HUES64 (cell line): ENCODE data around the gene SMIM38.

Experiments
- H3K27ac ChIP-seq: 2 replicates; pipeline ENCODE4 v1.7.0; 2013; ENCODE audit warnings: low read depth, low read length, inconsistent platforms
- H3K27me3 ChIP-seq: 2 replicates; pipeline ENCODE4 v1.6.1; 2013; ENCODE audit warnings: mild to moderate bottlenecking, low read length; ENCODE audit not compliant: insufficient read depth
- H3K36me3 ChIP-seq: 2 replicates; pipeline ENCODE4 v1.6.1; 2013; ENCODE audit warnings: mild to moderate bottlenecking, low read length; ENCODE audit not compliant: insufficient read depth
- H3K4me1 ChIP-seq: 2 replicates; pipeline ENCODE4 v1.6.1; 2013; ENCODE audit warnings: mild to moderate bottlenecking, low read length, moderate library complexity; ENCODE audit not compliant: insufficient read depth
- H3K4me3 ChIP-seq: 2 replicates; pipeline ENCODE4 v1.5.1; 2013; ENCODE audit warnings: mild to moderate bottlenecking, low read length, moderate library complexity
- H3K9ac ChIP-seq: 2 replicates; pipeline ENCODE4 v1.6.1; 2013; ENCODE audit warnings: mild to moderate bottlenecking, low read depth, low read length
- H3K9me3 ChIP-seq: 2 replicates; pipeline ENCODE4 v1.6.1; 2013; ENCODE audit warnings: low read depth, low read length; ENCODE audit not compliant: insufficient read depth
- WGBS: fragments of 150-250, 120-280 bp; methylation state at CpG from one replicate; pipeline ENCODE4 v1.1.7; 2013; ENCODE audit warnings: missing lambda C conversion rate; 5-methylcytosine and 5-hydroxymethylcytosine counted together

Gene SMIM38

DNA sequence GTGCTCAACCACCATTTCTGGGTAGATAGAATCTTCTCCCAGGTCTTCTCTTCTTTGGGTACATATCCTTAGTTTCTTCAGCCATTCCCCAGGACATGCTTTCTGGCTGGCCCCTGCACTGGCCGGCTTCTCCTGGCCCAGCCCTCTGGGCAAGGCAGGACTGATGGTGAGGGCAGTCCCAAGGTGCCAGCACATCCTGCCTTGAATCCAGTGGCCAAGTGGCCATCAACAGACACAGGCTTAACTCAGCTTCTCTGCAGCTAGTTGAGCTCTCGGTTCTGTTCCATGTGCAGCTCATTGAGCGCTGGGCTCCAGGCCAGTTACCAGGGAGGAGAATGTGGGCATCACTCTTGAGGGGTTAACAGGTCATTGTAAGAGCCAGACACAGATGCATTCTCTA, 17.6 kb downstream of the SMIM38 start:
- Histone ChIP-seq H3K36me3 (no peaks in the 10 kb centered on the region), H3K9ac (no peak overlapping the region), H3K9me3 (no peaks in the 10 kb centered on the region), H3K4me3 (no peak overlapping the region), H3K4me1 (no peaks in the 10 kb centered on the region), H3K27me3 (no peaks in the 10 kb centered on the region), H3K27ac (no peak overlapping the region)
- WGBS: 93% methylated on average over 3 of the region's 3 CpGs

DNA sequence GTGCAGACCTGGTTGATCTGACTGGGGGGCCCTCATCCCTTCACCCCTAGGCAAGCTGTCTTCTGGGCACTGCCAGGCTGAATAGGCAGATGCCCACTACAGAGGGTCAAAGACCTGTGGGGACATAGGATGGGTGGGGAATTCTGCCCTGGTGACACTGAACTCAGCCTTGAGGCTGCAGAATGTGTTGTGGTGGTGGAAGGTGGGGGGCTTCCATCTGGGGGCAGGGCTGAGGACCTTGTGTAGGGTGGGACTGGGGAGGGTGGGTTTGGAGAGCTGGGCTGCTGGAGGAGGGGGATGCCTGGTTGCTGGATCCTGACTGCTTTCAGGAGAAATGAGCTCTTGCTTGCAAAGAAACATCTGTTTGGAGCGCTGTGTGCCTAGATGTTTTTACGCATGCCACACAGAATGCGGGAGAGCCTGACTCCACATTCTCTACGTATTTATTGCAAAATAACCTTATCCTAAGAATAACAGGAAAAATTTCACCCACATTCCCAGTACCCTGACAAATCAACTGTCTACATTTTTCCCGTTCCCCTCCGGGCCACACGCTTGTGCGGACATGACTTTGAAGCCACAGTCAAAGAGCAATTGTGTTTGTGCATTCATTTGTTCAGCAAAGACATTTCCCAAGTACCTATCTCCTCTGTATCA, 18.3 kb downstream of the SMIM38 start:
- no peaks in the 10 kb centered on the region for H3K27me3 ChIP-seq
- 98% methylated on average over 8 of the region's 8 CpGs for whole genome bisulfite sequencing
- H3K36me3 ChIP-seq: no peaks in the 10 kb centered on the region
- H3K27ac ChIP-seq: no peak overlapping the region
- H3K9me3 ChIP-seq: no peaks in the 10 kb centered on the region
- H3K9ac ChIP-seq: no peak overlapping the region
- no peak overlapping the region for H3K4me3 ChIP-seq
- no peaks in the 10 kb centered on the region for H3K4me1 ChIP-seq

- no peak overlapping the region for H3K27ac ChIP-seq
- H3K4me1 ChIP-seq: no peaks in the 10 kb centered on the region
- H3K36me3 ChIP-seq: no peaks in the 10 kb centered on the region
- WGBS: 100% methylated on average over 1 of the region's 2 CpGs
- H3K9me3 ChIP-seq: no peaks in the 10 kb centered on the region
- H3K4me3 ChIP-seq: no peak overlapping the region
- H3K9ac ChIP-seq: no peak overlapping the region
- no peaks in the 10 kb centered on the region for H3K27me3 ChIP-seq
Observed at GRCh38 chr11:69174841-69175240, 19.1 kb downstream of the SMIM38 start.

GRCh38 chr11:69178819-69179482, 23.2 kb downstream of the SMIM38 start:
- Histone ChIP-seq H3K27ac (no peak overlapping the region), H3K36me3 (no peaks in the 10 kb centered on the region), H3K4me1 (no peaks in the 10 kb centered on the region), H3K9ac (no peak overlapping the region), H3K9me3 (no peaks in the 10 kb centered on the region), H3K27me3 (no peaks in the 10 kb centered on the region), H3K4me3 (no peak overlapping the region)
- 90% methylated on average over 9 of the region's 9 CpGs for WGBS

- Histone ChIP-seq H3K9me3 (no peaks in the 10 kb centered on the region), H3K27ac (no peak overlapping the region), H3K27me3 (no peaks in the 10 kb centered on the region), H3K9ac (no peak overlapping the region), H3K36me3 (no peaks in the 10 kb centered on the region), H3K4me3 (no peak overlapping the region), H3K4me1 (no peaks in the 10 kb centered on the region)
- 93% methylated on average over 9 of the region's 9 CpGs for WGBS
Observed at GRCh38 chr11:69180226-69180625, 24.5 kb downstream of the SMIM38 start.

GRCh38 chr11:69180726-69181125, 25.0 kb downstream of the SMIM38 start:
- no peaks in the 10 kb centered on the region for H3K4me1 ChIP-seq
- no peaks in the 10 kb centered on the region for H3K27me3 ChIP-seq
- no peaks in the 10 kb centered on the region for H3K36me3 ChIP-seq
- H3K27ac ChIP-seq: no peak overlapping the region
- no peak overlapping the region for H3K9ac ChIP-seq
- H3K9me3 ChIP-seq: no peaks in the 10 kb centered on the region
- WGBS: 95% methylated on average over 3 of the region's 3 CpGs
- no peak overlapping the region for H3K4me3 ChIP-seq

DNA sequence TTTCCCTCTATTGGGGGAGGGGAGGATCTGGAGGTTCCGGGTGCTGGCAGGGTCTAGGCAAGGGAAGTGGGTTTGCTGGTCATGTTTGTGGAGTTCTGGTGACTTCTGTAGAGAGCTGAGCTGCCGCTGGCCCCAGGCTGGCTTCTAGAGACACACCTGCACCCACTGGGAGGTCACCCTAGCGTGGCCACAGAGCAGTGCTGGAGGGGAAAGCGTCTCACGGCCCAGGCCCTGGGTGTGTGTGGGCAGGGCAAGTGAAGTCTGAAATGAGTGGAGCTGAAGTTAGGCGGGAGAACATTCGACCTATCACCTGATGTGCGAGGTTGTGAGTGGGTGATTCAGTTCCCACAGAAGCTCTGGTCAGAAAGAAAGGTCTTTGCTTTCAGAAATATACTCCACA, 27.9 kb downstream of the SMIM38 start:
- no peak overlapping the region for H3K9ac ChIP-seq
- H3K4me1 ChIP-seq: no peaks in the 10 kb centered on the region
- H3K9me3 ChIP-seq: no peaks in the 10 kb centered on the region
- H3K36me3 ChIP-seq: no peaks in the 10 kb centered on the region
- no peak overlapping the region for H3K4me3 ChIP-seq
- 90% methylated on average over 8 of the region's 8 CpGs for WGBS
- no peak overlapping the region for H3K27ac ChIP-seq
- no peaks in the 10 kb centered on the region for H3K27me3 ChIP-seq

DNA sequence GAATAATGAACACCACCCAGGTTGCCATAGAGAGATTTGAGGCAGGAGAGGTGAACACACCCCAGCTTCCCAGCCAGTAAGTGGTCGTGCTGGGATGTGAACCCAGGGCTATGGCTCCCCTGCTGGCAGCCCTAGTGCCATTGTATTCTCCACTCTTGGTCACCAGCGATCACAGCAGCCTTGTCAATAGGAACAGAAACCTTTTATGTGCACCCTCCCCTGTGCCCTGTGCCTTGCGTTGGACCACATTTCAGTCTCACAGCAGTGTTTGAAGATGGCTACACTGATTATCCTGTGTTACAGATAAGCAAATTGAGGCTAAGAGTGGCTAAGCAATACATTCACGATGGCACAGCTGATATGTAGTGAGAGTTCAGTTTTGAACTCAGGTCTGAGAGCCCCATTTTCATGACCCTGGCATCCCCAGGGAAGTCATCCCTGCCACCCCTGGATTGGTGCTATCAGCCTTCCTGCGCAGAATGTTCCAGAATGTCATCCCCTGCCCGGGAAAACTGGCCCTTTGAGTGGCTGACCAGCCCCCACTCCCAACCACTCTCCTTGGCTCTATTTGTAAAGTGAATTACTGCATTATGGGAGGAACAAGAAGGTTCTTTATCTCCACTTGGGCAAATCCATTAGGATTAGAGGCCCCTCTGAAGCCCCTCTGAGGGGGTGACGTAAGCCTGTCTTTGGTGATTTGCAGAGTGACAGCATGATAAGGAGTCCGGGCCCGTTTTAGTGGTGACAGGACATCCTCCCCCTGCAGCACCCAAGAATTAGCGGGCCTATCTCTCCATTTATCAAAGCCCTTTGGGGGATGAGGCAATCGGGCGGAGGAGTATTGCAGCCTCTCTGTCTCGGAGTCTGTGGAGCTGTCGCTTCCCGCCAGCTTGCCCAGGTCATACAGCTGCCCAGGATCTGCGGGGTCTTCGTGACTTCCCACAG, 30.9 kb downstream of the SMIM38 start:
- H3K27ac ChIP-seq: no peak overlapping the region
- no peaks in the 10 kb centered on the region for H3K9me3 ChIP-seq
- H3K36me3 ChIP-seq: no peaks in the 10 kb centered on the region
- 82% methylated on average over 17 of the region's 17 CpGs for WGBS
- H3K4me1 ChIP-seq: no peaks in the 10 kb centered on the region
- H3K4me3 ChIP-seq: no peak overlapping the region
- no peaks in the 10 kb centered on the region for H3K27me3 ChIP-seq
- H3K9ac ChIP-seq: no peak overlapping the region

GRCh38 chr11:69187540-69188065, 31.9 kb downstream of the SMIM38 start:
- H3K9me3 ChIP-seq: no peaks in the 10 kb centered on the region
- no peaks in the 10 kb centered on the region for H3K27me3 ChIP-seq
- WGBS: 94% methylated on average over 7 of the region's 7 CpGs
- H3K36me3 ChIP-seq: no peaks in the 10 kb centered on the region
- no peaks in the 10 kb centered on the region for H3K4me1 ChIP-seq
- H3K27ac ChIP-seq: no peak overlapping the region
- no peak overlapping the region for H3K4me3 ChIP-seq
- no peak overlapping the region for H3K9ac ChIP-seq

GRCh38 chr11:69189059-69189458, 33.3 kb downstream of the SMIM38 start:
- no peak overlapping the region for H3K9ac ChIP-seq
- no peaks in the 10 kb centered on the region for H3K9me3 ChIP-seq
- H3K4me3 ChIP-seq: no peak overlapping the region
- no peaks in the 10 kb centered on the region for H3K36me3 ChIP-seq
- H3K27ac ChIP-seq: no peak overlapping the region
- 90% methylated on average over 3 of the region's 3 CpGs for WGBS
- no peaks in the 10 kb centered on the region for H3K4me1 ChIP-seq
- H3K27me3 ChIP-seq: no peaks in the 10 kb centered on the region
